NCI-H460 (cell line): ENCODE results near the gene RFX2. TPM values are rescaled to one million over a fixed set of nuclear protein-coding genes. Genes with fewer than 3 reads are reported as not detected.

Source experiments
- total RNA-seq: library from RNA; depleted of rRNA; stranded (reverse); fragments of >200 nt; shearing (Covaris generic); gene quantifications from 2 replicates; pipeline ENCODE4 v1.2.3, GENCODE V29; 2014; rRNA removed

RFX2 gene
- total RNA-seq, 1 experiment from 2014 or later: 5.2 TPM

Other genes with a start within 250 kb of the RFX2 start
- not detected in 2 replicates for gene FUT5, start 240.0 kb downstream of the RFX2 start, total RNA-seq
- 103 and 146 TPM in 2 replicates for gene NDUFA11, start 206.7 kb downstream of the RFX2 start, total RNA-seq
- 2.7 and 3.7 TPM in 2 replicates for gene VMAC, start 205.6 kb downstream of the RFX2 start, total RNA-seq
- 2.1 and 2.9 TPM in 2 replicates for gene CAPS, start 196.2 kb downstream of the RFX2 start, total RNA-seq
- gene RANBP3, start 132.4 kb downstream of the RFX2 start, total RNA-seq: 31.2 and 32.5 TPM in 2 replicates
- not detected in 2 replicates for gene ACSBG2, start 25.2 kb upstream of the RFX2 start, total RNA-seq
- 14.6 and 17.8 TPM in 2 replicates for gene MLLT1, start 169.5 kb upstream of the RFX2 start, total RNA-seq
- not detected in 2 replicates for gene ACER1, start 223.1 kb upstream of the RFX2 start, total RNA-seq